ENCODE results near the gene VTI1A.

GRCh38 chr10:112562122-112562521 lies 115.1 kb downstream of the VTI1A start:
- TF ChIP-seq CTCF (IDR thresholded peaks at IDR 0.05) (no peak), POLR2A (IDR thresholded peaks at IDR 0.05) (no peak)

All from adrenal gland (tissue), 5 donors.